OCI-LY7 (cell line): Measurements from ENCODE around the gene RNU1-2.
"Not testable (repeated sequence)": the region's sequence is repeated elsewhere in the genome, so short reads cannot be mapped to it uniquely, and the experiment has no call there.

ENCODE experiments used
- EZH2phosphoT487 ChIP-seq: fragments of 200-600 bp; sonication (generic); IDR thresholded peaks from 2 replicates; pipeline ENCODE4 v1.6.1; 2018; ENCODE audit warnings: low read depth, borderline replicate concordance, mild to moderate bottlenecking, mixed run types, antibody characterized with exemption, low read length, moderate library complexity, mixed read lengths
- TF ChIP-seq, protein P1 (sequence below): fragments of 200-600 bp; sonication (generic); conservative IDR thresholded peaks from 2 replicates; pipeline ENCODE4 v1.5.1; 2014; ENCODE audit warnings: mild to moderate bottlenecking, antibody characterized with exemption, low read length, moderate library complexity, mixed read lengths

DNA sequence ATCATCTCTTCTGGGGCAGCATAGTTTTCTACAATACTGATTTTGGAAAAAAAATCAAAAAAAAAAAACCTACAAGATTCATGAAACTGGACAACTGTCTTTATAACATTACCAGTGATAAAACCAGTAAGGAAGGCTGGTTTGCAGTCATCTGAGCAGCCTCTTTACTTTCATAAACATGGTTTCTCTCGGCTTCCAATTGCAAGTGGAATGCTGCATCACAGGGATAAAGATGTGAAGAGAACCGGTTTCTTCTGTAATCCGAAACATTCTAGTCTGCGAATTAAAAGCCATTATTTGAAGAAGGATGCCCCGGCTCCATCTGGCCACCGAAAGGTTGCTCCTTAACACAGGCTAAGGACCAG, 565 bp upstream of the RNU1-2 start:
- TF ChIP-seq, protein P1, sequence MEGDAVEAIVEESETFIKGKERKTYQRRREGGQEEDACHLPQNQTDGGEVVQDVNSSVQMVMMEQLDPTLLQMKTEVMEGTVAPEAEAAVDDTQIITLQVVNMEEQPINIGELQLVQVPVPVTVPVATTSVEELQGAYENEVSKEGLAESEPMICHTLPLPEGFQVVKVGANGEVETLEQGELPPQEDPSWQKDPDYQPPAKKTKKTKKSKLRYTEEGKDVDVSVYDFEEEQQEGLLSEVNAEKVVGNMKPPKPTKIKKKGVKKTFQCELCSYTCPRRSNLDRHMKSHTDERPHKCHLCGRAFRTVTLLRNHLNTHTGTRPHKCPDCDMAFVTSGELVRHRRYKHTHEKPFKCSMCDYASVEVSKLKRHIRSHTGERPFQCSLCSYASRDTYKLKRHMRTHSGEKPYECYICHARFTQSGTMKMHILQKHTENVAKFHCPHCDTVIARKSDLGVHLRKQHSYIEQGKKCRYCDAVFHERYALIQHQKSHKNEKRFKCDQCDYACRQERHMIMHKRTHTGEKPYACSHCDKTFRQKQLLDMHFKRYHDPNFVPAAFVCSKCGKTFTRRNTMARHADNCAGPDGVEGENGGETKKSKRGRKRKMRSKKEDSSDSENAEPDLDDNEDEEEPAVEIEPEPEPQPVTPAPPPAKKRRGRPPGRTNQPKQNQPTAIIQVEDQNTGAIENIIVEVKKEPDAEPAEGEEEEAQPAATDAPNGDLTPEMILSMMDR = not testable (repeated sequence)
- TF ChIP-seq EZH2phosphoT487 = not testable (repeated sequence)
